Endothelial cell of umbilical vein (primary cell): ENCODE results near the gene NRK.

Experiments
- POLR2AphosphoS5 ChIP-seq: IDR thresholded peaks from 2 replicates; pipeline ENCODE4 v1.6.1; 2012; ENCODE audit warnings: low read depth, mild to moderate bottlenecking, control low read depth, low read length, moderate library complexity; ENCODE audit not compliant: insufficient read depth
- TF ChIP-seq, protein P1 (sequence below), 2 donors: IDR thresholded peaks; 1 replicate in 1 of 2; 2 replicates in 1 of 2; pipeline ENCODE4 v1.5.1; 2011; ENCODE audit warnings: low read length in 2 of 2, mild to moderate bottlenecking in 2 of 2, moderate library complexity in 2 of 2, control low read depth in 1 of 2, inconsistent platforms in 1 of 2, low read depth in 1 of 2; ENCODE audit not compliant: insufficient read depth in 1 of 2; ENCODE audit errors: extremely low read depth in 1 of 2

DNA sequence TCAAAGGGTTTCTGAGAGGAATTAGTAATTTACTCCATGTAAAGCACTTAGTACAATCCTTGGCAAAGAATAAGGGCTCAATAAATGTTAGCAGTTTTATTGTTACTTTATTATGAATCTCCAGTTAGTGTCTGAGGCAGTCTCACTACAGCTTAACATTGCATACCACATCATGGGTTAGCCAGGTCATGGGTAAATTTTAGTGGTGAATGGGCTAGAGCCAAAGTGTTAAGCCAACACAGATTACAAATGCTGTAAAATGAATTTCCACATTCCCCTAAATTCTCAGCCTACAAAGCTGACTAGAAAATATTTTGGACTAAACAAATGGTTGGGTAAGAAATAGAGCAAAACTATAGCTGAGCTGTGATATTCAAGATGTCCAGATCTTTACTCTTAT lies 72.4 kb downstream of the NRK start:
- TF ChIP-seq, protein P1, sequence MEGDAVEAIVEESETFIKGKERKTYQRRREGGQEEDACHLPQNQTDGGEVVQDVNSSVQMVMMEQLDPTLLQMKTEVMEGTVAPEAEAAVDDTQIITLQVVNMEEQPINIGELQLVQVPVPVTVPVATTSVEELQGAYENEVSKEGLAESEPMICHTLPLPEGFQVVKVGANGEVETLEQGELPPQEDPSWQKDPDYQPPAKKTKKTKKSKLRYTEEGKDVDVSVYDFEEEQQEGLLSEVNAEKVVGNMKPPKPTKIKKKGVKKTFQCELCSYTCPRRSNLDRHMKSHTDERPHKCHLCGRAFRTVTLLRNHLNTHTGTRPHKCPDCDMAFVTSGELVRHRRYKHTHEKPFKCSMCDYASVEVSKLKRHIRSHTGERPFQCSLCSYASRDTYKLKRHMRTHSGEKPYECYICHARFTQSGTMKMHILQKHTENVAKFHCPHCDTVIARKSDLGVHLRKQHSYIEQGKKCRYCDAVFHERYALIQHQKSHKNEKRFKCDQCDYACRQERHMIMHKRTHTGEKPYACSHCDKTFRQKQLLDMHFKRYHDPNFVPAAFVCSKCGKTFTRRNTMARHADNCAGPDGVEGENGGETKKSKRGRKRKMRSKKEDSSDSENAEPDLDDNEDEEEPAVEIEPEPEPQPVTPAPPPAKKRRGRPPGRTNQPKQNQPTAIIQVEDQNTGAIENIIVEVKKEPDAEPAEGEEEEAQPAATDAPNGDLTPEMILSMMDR (IDR thresholded peaks at IDR 0.05; ENCODE audit: extremely low read depth in 1 of 2, insufficient read depth in 1 of 2, low read depth in 1 of 2, low read length in 2 of 2) = no peak
- no peak for TF ChIP-seq POLR2AphosphoS5
